Activated effector memory CD4-positive, alpha-beta T cell treated with anti-CD3 and anti-CD28 coated beads, Interleukin-2, amount 50 U/mL, for 16 hours (primary cell): ENCODE data around the gene ROR2.
"Not testable (repeated sequence)": the region's sequence is repeated elsewhere in the genome, so short reads cannot be mapped to it uniquely, and the experiment has no call there.

Experiments used
- DNase-seq: peaks from one replicate; pipeline ENCODE4 v3.0.0-alpha.2; 2020

The ROR2 gene

GRCh38 chr9:91920630-91921350 is 29.2 kb downstream of the ROR2 start:
- DNase-seq, result no peak

GRCh38 chr9:91919621-91920020 is 30.4 kb downstream of the ROR2 start:
- no peak for DNase-seq

GRCh38 chr9:91917436-91917835 is 32.6 kb downstream of the ROR2 start:
- no peak for DNase-seq

GRCh38 chr9:91915524-91916263 is 34.3 kb downstream of the ROR2 start:
- no peak for DNase-seq

GRCh38 chr9:91914937-91915336 is 35.1 kb downstream of the ROR2 start:
- no peak for DNase-seq

GRCh38 chr9:91914404-91914803 is 35.6 kb downstream of the ROR2 start:
- peak; percentile 34 for DNase-seq

- DNase-seq, result no peak
Observed at GRCh38 chr9:91913986-91914385, 36.0 kb downstream of the ROR2 start.

- DNase-seq, result no peak
Observed at GRCh38 chr9:91913096-91913495, 36.9 kb downstream of the ROR2 start.

- no peak for DNase-seq
Observed at GRCh38 chr9:91911657-91912056, 38.4 kb downstream of the ROR2 start.

GRCh38 chr9:91909256-91909655 is 40.8 kb downstream of the ROR2 start:
- DNase-seq, result not testable (repeated sequence)

- DNase-seq, result no peak
Observed at GRCh38 chr9:91908746-91909145, 41.3 kb downstream of the ROR2 start.

- no peak for DNase-seq
Observed at GRCh38 chr9:91908293-91908623, 41.8 kb downstream of the ROR2 start.

GRCh38 chr9:91907484-91908292 is 42.3 kb downstream of the ROR2 start:
- DNase-seq, result no peak

GRCh38 chr9:91905991-91906469 is 44.0 kb downstream of the ROR2 start:
- peak; percentile 71 for DNase-seq

GRCh38 chr9:91905237-91905650 is 44.8 kb downstream of the ROR2 start:
- DNase-seq, result no peak

GRCh38 chr9:91904588-91905236 is 45.3 kb downstream of the ROR2 start:
- DNase-seq, result no peak

GRCh38 chr9:91903126-91903911 is 46.7 kb downstream of the ROR2 start:
- no peak for DNase-seq

- DNase-seq, result no peak
Observed at GRCh38 chr9:91902475-91903125, 47.4 kb downstream of the ROR2 start.

- DNase-seq, result no peak
Observed at GRCh38 chr9:91900797-91901177, 49.2 kb downstream of the ROR2 start.

- no peak for DNase-seq
Observed at GRCh38 chr9:91900055-91900796, 49.8 kb downstream of the ROR2 start.

- DNase-seq, result no peak
Observed at GRCh38 chr9:91899594-91899993, 50.4 kb downstream of the ROR2 start.
